Measurements from ENCODE around the gene RAB37.

DNA sequence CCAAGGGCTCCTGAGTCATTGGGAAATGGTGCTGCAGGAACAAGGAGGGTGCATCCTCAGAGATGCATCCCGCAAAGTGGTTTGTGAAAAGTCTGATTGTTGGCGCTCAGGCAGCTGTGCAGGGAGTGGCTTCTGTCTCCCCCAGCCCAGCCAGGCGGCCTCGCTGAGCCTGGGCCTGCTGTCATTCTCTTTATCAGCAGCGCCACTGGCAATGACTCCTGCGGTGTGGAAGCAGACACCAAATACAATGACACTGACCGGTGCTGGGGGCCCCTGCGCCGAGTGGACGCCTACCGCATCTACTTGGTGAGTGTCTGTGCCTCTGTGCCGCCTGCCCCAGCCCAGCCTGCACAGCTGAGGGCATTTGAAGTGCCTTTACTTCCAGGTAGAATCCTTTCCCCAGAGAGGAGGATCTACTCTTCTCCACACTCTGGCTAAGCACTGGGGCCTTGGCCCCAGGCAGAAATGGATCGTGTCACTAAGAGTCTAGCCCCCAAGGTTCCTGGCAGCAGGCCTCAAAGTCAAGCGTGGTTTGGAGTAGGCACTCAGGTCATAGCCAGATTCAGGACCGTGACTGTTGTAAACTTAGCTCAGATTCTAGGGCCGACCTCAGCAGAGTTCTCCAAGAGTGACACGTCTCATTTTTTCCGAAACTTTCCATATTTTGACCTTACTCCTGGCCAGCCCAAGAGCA is 58.4 kb downstream of the RAB37 start:
- no peak for TF ChIP-seq CTCF (IDR thresholded peaks at IDR 0.05 in 4 of 5, conservative IDR thresholded peaks at IDR 0.05 in 1 of 5)
- TF ChIP-seq POLR2A (IDR thresholded peaks at IDR 0.05), result no peak

All from gastrocnemius medialis (tissue), 4 donors.